HG02885 (cell line): Measurements from ENCODE around the gene PRPF38A.
"Not testable (repeated sequence)": the region's sequence is repeated elsewhere in the genome, so short reads cannot be mapped to it uniquely, and the experiment has no call there.

Source experiments
- ATAC-seq: cut with Tn5 transposase; IDR thresholded peaks from one replicate; pipeline ENCODE4 v1.9.1; 2021; ENCODE audit warnings: mild to moderate bottlenecking; ENCODE audit not compliant: unreplicated experiment, poor library complexity

Gene PRPF38A, protein sequence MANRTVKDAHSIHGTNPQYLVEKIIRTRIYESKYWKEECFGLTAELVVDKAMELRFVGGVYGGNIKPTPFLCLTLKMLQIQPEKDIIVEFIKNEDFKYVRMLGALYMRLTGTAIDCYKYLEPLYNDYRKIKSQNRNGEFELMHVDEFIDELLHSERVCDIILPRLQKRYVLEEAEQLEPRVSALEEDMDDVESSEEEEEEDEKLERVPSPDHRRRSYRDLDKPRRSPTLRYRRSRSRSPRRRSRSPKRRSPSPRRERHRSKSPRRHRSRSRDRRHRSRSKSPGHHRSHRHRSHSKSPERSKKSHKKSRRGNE

GRCh38 chr1:52404116-52404974, at the start of gene PRPF38A, which contains the start of gene ORC1:
Gene PRPF38A (plus strand): TSS chr1:52404602. CDS start chr1:52404750, 148 bp downstream.
Gene ORC1 (minus strand): TSS chr1:52404423. CDS start chr1:52402223, 2,200 bp downstream.
- ATAC-seq, result peak; percentile 96

GRCh38 chr1:52355436-52355835, 49.0 kb upstream of the PRPF38A start:
- no peak for ATAC-seq

- ATAC-seq, result no peak
Observed at GRCh38 chr1:52355847-52356505, 48.4 kb upstream of the PRPF38A start.

DNA sequence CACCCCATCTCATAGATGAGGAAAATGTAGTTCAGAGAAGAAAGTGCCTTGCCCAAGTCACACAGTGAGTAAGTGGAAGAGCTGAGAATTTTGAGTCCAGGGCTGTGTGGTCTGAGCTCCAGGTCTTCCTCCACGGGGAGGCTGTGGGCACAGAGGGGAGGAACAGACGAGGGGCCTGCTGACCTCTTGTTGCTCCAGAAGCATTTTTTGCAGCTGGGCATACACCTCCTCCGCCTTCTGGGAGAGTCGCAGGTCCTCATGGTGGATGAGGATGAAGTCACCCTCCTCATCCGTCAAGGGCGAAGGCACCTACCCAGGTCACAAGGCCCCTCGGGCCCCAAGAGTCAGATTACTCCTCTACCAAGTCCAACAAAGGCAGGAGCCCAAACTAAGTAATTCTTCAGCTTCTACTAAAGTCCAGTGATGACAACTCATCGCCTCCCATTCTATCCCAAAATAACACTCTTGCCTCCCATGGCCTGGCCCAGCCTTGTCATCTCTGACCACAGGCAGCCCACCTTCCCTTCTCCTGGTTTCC, 47.5 kb upstream of the PRPF38A start:
- no peak for ATAC-seq

DNA sequence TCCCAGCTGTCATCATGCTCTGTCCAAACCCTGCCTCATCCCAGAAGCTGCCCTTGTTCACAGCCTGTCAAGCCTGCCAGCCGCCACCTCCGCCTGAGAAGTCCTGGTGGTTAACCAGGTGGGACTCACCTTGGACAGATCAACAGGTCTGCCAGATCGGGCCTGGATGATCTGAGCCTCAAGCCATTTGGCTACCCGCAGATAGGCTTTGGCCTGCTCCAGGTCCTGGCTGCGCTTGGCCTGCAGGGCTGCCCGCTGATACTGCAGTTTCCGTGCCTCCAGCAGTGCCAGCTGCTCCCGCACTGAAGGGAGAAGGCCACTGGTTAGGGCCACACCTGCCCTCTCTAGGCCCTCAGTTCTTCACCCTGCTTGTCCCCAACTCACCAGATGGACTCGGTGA, 47.0 kb upstream of the PRPF38A start:
- ATAC-seq, result no peak

DNA sequence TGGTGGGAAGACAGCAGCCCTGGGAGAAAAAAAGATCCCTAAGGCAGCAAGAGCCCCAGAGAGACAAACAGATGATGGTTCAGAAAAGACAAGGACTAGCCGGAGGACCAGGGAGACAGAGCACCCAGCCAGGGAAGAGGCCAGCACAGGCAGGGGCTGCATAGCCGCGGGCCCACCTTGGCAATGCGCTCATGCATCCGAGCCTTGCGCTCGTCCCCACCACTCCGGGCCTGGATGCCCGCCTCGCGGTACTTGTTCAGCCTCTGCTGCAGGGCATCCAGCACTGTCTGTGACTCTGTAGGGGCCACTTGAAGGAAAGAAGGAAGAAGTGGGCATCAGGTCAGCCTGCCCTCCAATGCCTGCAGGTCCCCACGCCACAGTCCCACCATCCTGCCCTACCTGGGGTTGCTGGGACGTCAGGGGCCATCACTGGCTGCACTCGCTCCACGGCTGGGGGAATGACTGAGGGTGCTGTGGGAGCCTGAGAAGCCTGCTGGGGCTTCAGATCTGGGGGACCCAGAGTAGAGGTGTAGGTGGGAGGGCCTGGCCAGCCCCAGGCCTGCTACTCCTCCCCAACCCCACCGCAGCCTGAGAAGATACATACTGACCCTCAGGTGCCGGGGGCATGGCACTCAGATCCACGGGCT, 45.4 kb upstream of the PRPF38A start:
- ATAC-seq, result no peak

DNA sequence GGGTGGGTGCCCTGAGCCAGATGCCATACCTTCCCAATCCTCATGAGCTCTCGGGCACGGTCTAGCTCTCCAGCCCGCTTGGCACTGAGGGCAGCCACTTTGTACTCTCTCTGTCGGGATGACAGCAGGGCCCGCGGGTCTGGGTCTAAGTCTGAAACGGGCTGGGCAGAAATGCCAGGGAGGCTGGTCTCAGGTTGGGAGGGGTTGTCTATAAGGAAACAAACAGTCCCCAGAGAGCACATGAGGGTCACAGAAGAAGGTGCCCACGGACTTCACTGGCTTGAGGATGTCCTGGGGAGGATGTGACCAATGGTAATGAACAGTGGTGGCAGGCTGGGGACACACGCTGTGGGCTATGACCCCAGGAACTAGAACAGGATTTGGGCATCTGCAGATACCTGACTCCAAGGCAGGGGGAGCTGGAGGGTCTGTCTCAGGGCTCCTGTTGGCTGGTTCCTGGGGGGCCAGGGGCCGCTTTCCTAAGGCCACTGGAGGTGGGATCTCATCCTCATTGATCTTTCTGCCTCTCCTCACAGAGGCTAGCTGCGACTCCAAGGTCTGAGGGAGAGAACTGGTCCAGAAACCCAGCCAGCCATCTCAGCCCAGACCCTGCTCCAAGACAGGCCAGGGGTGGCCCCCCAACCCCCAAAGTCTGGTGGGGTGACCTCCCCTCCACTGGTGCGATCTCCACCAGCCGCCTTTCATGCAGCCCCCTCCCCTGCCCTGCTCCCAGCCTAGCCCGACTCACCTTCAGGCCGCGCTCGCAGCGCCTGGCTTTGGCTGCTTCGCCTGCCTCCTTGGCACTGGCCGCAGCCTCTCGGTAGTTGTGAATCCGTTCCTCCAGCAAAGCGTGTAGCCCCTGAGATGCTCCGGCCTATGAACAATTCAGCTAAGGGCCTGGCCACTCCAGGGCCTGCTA, 44.5 kb upstream of the PRPF38A start:
- no peak for ATAC-seq

DNA sequence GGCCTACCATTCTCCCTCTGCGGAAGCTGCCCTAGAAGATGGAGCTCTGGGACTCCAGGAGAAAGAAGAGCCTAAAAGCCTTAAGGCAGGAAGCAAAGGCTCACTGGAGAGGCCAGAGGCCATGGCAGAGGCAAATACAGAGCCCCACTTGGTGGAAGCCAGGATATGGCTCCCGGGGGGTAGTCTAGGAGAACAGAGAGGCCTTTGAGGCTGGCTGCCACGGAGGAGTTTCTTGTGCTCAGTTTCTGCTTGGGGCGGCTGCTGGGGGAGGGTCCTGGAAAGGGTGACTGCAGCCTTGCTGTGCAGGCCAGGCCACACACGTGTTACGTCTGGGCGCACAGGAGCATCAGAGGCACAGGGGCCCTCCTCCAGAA, 43.8 kb upstream of the PRPF38A start:
- ATAC-seq, result no peak

- no peak for ATAC-seq
Observed at GRCh38 chr1:52364235-52364839, 40.1 kb upstream of the PRPF38A start.

GRCh38 chr1:52365071-52365745, 39.2 kb upstream of the PRPF38A start:
- ATAC-seq, result no peak

DNA sequence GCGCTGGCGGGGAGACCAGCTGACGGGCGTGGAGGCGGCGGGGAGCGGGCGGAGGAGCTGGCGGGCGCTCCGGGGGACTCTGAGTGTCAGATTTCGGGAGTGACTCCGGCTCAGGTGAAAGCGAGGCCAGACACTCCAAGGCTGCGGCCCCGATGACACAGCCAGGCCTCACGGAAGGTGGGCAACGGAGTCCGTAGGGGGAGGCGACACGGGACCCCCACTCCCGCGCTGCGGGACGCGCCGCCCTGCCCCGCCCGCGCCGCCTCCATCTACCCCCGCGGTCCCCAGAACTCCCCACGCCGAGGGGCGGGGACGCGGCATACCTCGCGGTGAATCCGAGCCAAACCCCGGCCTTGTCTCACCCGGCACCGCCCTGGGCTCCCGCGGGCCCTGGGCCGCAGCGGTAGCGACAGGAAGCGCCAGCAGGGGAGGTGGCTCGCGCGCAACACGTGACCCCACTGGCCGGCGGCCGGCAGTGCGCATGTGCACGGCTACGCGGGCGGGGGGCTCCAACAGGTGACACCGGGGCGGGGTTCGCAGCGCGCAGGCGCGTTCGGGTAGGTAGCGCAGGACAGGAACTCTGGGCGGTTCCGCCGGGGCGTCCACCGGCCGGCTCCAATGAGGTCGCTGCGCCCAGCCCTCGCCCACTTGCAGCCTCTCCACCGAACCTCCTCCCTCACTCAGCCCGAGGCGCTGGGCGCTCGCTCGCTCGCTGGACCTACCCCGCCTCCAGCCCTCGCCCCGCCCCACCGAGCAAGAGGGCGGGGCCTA, 38.5 kb upstream of the PRPF38A start, which contains the start of gene CC2D1B:
TSS of gene CC2D1B (minus strand) at position 460 of the 771 bp plus-strand sequence. CDS start 1,585 bp downstream, outside the sequence.
- ATAC-seq, result peak; percentile 90

DNA sequence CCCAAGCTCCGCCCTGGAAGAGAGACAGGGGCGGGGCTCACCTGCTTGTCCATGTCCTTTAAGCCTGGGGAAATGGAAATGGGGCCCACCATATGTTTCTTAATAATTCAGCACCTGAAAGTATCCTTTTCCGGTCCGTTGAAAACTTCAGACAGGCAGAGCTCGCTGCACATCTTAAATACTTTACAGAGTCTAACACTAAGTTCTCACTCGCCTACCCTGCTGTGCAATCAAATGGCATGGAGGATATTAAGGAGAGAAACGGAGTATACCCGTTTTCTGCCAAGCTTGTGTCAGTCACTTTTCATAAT, 37.9 kb upstream of the PRPF38A start:
- no peak for ATAC-seq

DNA sequence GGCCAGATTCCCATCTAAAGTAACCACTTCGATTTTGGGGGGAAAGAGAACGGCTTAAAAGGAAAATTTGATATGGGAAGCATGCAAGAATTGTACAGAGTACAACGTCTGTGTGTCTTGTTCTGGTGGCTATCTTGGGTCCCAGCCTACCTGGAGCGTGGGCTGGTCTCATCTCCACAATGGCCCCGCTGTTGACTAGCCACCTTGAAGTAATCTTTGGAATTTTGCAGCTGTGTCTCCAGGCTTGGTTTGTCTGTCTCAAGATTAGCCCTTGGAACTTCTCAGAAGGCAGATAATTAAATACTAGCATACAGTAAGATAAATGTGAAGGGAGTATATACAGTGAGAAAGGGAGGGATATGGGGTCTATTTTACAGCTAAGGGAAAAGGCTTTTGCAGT, 37.1 kb upstream of the PRPF38A start:
- no peak for ATAC-seq

- ATAC-seq, result no peak
Observed at GRCh38 chr1:52368383-52369172, 35.8 kb upstream of the PRPF38A start.

DNA sequence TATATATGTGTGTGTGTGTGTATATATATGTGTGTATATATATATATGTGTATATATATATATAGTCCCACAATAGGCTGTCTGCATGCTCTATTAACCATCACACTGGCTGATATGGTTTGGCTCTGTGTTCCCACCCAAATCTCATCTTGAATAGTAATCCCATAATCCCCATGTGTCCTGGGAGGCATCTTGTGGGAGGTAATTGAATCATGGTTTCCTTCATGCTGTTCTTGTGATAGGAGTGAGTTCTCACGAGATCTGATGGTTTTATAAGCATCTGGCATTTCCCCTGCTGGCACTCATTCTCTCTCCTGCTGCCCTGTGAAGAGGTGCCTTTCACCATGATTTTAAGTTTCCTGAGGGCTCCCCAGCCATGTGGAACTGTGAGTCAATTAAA, 34.6 kb upstream of the PRPF38A start:
- ATAC-seq, result not testable (repeated sequence)

DNA sequence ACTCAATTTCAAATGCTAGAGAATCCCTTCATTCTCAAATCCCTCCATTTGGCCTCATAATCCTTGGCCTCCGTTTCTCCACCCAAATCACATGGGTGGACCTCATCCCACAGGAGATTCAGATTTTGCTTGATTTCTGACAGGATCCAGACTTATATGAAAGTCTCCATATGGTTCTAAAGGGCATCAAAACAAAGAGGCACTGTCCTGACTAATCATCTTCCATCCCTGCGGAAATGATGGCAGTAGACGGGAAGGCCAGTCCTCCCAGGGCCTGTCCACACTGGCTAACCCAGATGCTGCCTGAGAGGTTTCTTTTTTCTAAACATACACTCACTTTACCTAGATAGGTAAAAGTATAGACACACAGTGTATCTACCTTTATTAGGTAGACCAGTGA, 19.0 kb upstream of the PRPF38A start:
- ATAC-seq, result no peak

GRCh38 chr1:52386458-52386857, 17.9 kb upstream of the PRPF38A start:
- no peak for ATAC-seq
